ENCODE results near the gene MFN2. TPM values are rescaled to one million over a fixed set of nuclear protein-coding genes. Genes with fewer than 3 reads are reported as not detected.
A peak's percentile ranks its signal among the peaks of the same experiment; 100 is the strongest.

MFN2 gene
- total and polyA plus RNA-seq, 9 of the 15 experiments (the other 6 are each of a cell fraction or from before 2014, with no cell fraction given): 10.5 to 158 (median 87.1) TPM

DNA sequence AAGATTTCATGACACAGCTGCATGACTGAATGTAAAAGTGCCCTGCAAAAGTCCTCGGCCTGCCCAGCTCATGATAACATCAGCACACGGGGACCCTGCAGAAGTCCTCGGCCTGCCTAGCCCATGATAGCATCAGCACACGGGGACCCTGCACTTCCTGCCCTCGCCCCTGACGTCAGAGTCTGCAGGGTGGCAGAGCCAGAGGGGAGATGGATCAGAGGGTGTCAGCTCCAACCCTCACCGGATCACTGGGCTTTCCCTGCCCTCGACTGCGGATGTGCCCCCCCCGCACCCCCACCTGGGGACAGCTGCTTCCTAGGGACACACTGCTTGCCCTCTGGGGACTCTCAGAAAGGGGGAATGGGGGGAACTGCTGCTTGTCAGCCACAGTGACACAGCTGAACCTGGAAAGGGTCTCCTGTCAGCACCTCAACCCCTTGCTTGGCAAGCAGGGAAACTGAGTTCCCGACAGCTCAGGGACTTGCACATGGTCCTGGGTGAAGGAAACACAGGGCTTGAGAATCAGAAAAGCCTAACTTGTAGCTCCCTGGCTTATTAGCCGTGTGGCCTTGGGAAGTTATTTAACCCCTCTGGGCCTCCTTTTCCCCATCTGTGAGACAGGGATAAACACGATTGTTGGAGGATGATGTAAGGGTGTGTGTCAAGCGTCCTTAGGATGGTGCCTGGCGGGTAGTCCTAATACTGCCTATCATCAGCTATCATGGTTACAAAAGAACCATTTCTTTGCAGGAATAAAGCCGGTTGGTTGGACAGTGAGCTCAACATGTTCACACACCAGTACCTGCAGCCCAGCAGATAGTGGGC, 30.7 kb downstream of the MFN2 start:
- TF ChIP-seq POLR2AphosphoS5 (IDR thresholded peaks at IDR 0.05; ENCODE audit: control insufficient read depth, insufficient read depth, low read depth, low read length): peak; percentile 2; the same call in 1 of the 2 replicates
- TF ChIP-seq, protein P1, sequence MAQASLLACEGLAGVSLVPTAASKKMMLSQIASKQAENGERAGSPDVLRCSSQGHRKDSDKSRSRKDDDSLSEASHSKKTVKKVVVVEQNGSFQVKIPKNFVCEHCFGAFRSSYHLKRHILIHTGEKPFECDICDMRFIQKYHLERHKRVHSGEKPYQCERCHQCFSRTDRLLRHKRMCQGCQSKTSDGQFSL (CRISPR knock-in tag; IDR thresholded peaks at IDR 0.05): peak; percentile 85
- TF ChIP-seq, protein P1 (tag; IDR thresholded peaks at IDR 0.05): no peak
- TF ChIP-seq, protein P2, sequence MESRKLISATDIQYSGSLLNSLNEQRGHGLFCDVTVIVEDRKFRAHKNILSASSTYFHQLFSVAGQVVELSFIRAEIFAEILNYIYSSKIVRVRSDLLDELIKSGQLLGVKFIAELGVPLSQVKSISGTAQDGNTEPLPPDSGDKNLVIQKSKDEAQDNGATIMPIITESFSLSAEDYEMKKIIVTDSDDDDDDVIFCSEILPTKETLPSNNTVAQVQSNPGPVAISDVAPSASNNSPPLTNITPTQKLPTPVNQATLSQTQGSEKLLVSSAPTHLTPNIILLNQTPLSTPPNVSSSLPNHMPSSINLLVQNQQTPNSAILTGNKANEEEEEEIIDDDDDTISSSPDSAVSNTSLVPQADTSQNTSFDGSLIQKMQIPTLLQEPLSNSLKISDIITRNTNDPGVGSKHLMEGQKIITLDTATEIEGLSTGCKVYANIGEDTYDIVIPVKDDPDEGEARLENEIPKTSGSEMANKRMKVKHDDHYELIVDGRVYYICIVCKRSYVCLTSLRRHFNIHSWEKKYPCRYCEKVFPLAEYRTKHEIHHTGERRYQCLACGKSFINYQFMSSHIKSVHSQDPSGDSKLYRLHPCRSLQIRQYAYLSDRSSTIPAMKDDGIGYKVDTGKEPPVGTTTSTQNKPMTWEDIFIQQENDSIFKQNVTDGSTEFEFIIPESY (CRISPR knock-in tag; IDR thresholded peaks at IDR 0.05): peak; percentile 62; the same call in 1 of the 2 replicates
- 0 out of 2 replicates have a peak, but pooled peaks have one; percentile 36 for TF ChIP-seq POLR2A (conservative IDR thresholded peaks at IDR 0.05)
- no peak for TF ChIP-seq SMARCA5 (IDR thresholded peaks at IDR 0.05)
- peak; percentile 31 for TF ChIP-seq POLR2G (IDR thresholded peaks at IDR 0.05; ENCODE audit: low read depth, low read length)
- peak; percentile 27; the same call in 1 of the 2 replicates for TF ChIP-seq SUPT5H (IDR thresholded peaks at IDR 0.05)
- no peak for TF ChIP-seq EZH2 (IDR thresholded peaks at IDR 0.05; ENCODE audit: borderline replicate concordance, low read depth, low read length)
- POLR2A ChIA-PET: interaction anchor here (0.6 to 3.9 kb wide), 10 partner anchors 8 to 422 kb away, joined by 3 to 38 read pairs (median 4); partner anchors contain the start of gene MIIP
- Histone ChIP-seq H3K4me1 (replicated peaks in 1 of 2; ENCODE audit: control insufficient read depth in 2 of 2, insufficient read depth in 2 of 2, low read length in 2 of 2) (peaks cover 43 to 44% of the 10 kb centered on the region in 2 experiments), H3K4me3 (no peak overlapping the region), H3K9me3 (replicated peaks; ENCODE audit: control insufficient read depth, insufficient read depth, low read depth, low read length) (no peaks in the 10 kb centered on the region), H3K27me3 (ENCODE audit: control insufficient read depth in 2 of 2, insufficient read depth in 2 of 2, low read length in 2 of 2) (no peaks in the 10 kb centered on the region), H3K4me2 (ENCODE audit: insufficient read depth, low read length) (no peak overlapping the region), H3K9ac (ENCODE audit: insufficient read depth in 1 of 2, low read depth in 2 of 2, low read length in 2 of 2) (no peak overlapping the region), H3K9me1 (ENCODE audit: control insufficient read depth, insufficient read depth, low read length) (peaks cover 3% of the 10 kb centered on the region), H3K36me3 (ENCODE audit: control insufficient read depth, insufficient read depth, low read length) (peaks cover 72% of the 10 kb centered on the region), H3K27ac (ENCODE audit: extremely low read depth, low read depth, low read length) (no peak overlapping the region), H2AFZ (ENCODE audit: low read depth, low read length) (no peak overlapping the region), H3K79me2 (ENCODE audit: control insufficient read depth, insufficient read depth, low read length) (peaks cover 11% of the 10 kb centered on the region), H4K20me1 (replicated peaks; ENCODE audit: control insufficient read depth, insufficient read depth, low read length) (no peaks in the 10 kb centered on the region)
- in situ Hi-C loops (cut with MboI) (no loop called here), intact Hi-C loops (cut with micrococcal nuclease) (no loop called here)
- ATAC-seq: no peak
- no peak for FAIRE-seq
- no peak for DNase-seq (ENCODE audit: extremely low read depth in 1 of 4, low spot score in 3 of 4)
- CTCF ChIA-PET (ENCODE audit: low intra/inter-chr PET ratio): no interaction called here
- 84% methylated on average over 16 of the region's 16 CpGs for WGBS (ENCODE audit: insufficient coverage, low coverage, missing lambda C conversion rate)
- no TSS peak for BruUV-seq (replicated peaks)
